ENCODE results near the gene STX10.

The STX10 gene

GRCh38 chr19:13138916-13139198, 11.3 kb downstream of the STX10 start:
- no peak for DNase-seq

GRCh38 chr19:13138171-13138915, 11.8 kb downstream of the STX10 start:
- no peak for DNase-seq

GRCh38 chr19:13137290-13137794, 12.8 kb downstream of the STX10 start:
- DNase-seq, result no peak

- no peak for DNase-seq
These were observed 14.8 kb downstream of the STX10 start for GRCh38 chr19:13135068-13136062.

- DNase-seq, result no peak
These were observed 15.5 kb downstream of the STX10 start for GRCh38 chr19:13134626-13135025.

GRCh38 chr19:13133241-13133870, 16.8 kb downstream of the STX10 start:
- DNase-seq, result no peak

GRCh38 chr19:13132471-13133180, 17.5 kb downstream of the STX10 start:
- DNase-seq, result no peak

GRCh38 chr19:13130886-13131490, 19.2 kb downstream of the STX10 start:
- no peak for DNase-seq

GRCh38 chr19:13129384-13129783, 20.8 kb downstream of the STX10 start:
- no peak for DNase-seq

GRCh38 chr19:13128583-13128982, 21.6 kb downstream of the STX10 start:
- no peak for DNase-seq

GRCh38 chr19:13127811-13128575, 22.2 kb downstream of the STX10 start:
- DNase-seq, result no peak

- no peak for DNase-seq
These were observed 23.1 kb downstream of the STX10 start for GRCh38 chr19:13127051-13127450.

GRCh38 chr19:13122980-13123957, 26.9 kb downstream of the STX10 start:
- no peak for DNase-seq

- no peak for DNase-seq
These were observed 27.8 kb downstream of the STX10 start for GRCh38 chr19:13122275-13122878.

GRCh38 chr19:13121551-13122274, 28.5 kb downstream of the STX10 start:
- no peak for DNase-seq

GRCh38 chr19:13120817-13121216, 29.4 kb downstream of the STX10 start:
- no peak for DNase-seq

- DNase-seq, result no peak
These were observed 30.1 kb downstream of the STX10 start for GRCh38 chr19:13120031-13120430.

GRCh38 chr19:13119627-13120026, 30.5 kb downstream of the STX10 start:
- DNase-seq, result no peak
